Thyroid gland (tissue), 4 donors: ENCODE results near the gene PAQR8.

Experiments used
- POLR2A ChIP-seq, 2 donors: fragments of 450-650 bp; IDR thresholded peaks; one replicate each; pipeline ENCODE4 v1.6.1; 2017; ENCODE audit warnings: antibody characterized with exemption in 2 of 2, mild to moderate bottlenecking in 2 of 2, moderate library complexity in 1 of 2
- TF ChIP-seq, protein P1 (sequence below), 6 experiments: fragments of 200-600 bp in 3 of 6; fragments of 450-650 bp in 3 of 6; sonication (generic) in 3 of 6; IDR thresholded peaks; one replicate each; pipeline ENCODE4 v1.5.1; 2016 to 2019; ENCODE audit warnings: antibody characterized with exemption in 6 of 6, mild to moderate bottlenecking in 2 of 6, inconsistent platforms in 1 of 6, moderate library complexity in 1 of 6

DNA sequence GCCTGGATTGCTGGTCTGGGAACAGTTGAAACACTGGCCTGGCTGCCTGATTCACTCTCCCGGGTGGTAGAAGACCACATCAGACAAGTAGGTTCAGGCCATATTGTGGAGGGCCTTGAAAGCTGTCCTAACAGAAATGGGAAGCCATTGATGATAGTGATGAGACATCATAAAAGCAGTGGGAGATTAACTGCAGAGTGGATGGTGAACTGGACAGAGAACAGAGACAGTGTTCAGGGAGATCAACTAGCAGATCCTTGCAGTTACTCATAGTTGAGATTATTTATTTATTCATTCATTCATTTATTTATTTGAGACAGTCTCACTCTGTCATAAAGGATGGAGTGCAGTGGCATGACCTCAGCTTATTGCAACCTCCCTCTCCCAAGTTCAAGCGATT, 47.2 kb upstream of the PAQR8 start:
- TF ChIP-seq, protein P1, sequence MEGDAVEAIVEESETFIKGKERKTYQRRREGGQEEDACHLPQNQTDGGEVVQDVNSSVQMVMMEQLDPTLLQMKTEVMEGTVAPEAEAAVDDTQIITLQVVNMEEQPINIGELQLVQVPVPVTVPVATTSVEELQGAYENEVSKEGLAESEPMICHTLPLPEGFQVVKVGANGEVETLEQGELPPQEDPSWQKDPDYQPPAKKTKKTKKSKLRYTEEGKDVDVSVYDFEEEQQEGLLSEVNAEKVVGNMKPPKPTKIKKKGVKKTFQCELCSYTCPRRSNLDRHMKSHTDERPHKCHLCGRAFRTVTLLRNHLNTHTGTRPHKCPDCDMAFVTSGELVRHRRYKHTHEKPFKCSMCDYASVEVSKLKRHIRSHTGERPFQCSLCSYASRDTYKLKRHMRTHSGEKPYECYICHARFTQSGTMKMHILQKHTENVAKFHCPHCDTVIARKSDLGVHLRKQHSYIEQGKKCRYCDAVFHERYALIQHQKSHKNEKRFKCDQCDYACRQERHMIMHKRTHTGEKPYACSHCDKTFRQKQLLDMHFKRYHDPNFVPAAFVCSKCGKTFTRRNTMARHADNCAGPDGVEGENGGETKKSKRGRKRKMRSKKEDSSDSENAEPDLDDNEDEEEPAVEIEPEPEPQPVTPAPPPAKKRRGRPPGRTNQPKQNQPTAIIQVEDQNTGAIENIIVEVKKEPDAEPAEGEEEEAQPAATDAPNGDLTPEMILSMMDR (IDR thresholded peaks at IDR 0.05), result no peak
- no peak for TF ChIP-seq POLR2A (IDR thresholded peaks at IDR 0.05)
